Measurements from ENCODE around the gene LTBP3.

LTBP3 gene

GRCh38 chr11:65530157-65530496, 28.0 kb downstream of the LTBP3 start:
- TF ChIP-seq CTCF (IDR thresholded peaks at IDR 0.05): no peak
- no peak overlapping the region for H3K27ac Mint-ChIP-seq

DNA sequence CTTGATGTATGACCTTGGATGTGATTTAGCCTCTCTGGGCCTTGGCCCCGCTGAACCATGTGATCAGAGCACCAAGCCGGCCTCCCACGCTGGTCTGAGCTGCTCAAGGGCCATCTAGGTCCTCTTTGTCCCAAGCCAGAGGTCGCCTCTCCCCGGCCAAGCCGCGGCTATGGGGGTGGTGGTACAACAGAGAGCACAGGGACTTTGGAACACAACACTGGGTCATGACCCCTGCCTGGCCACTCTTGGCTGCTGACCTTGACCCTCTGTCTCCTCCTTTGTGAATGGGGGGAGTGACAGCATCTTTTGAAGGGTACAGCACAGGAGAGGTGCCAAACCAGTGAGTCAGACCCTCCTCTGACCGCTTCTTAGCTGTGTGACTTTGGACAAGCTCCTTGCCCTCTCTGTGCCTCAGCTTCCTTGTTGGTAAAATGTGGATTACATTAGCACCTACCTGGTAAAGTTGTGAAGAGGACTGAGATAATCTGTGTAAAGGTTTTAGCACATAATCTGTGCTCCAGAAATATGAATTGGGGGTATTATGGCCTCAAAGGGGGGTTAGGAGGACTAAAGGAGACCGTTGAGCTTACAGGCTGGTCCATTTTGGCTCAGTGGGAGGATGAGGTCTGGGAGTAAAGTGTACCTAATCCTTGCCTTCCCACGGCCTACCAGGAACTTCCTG, 28.5 kb downstream of the LTBP3 start:
- H3K27ac Mint-ChIP-seq: no peak overlapping the region

More at GRCh38 chr11:65530157-65530496, 28.0 kb downstream of the LTBP3 start:
- Mint-ChIP-seq H3K36me3 (ENCODE audit: low read depth) (peaks cover 34% of the 10 kb centered on the region), H3K4me1 (peaks cover 35% of the 10 kb centered on the region), H3K9me3 (no peaks in the 10 kb centered on the region), H3K4me3 (no peak overlapping the region), H3K27me3 (ENCODE audit: low read depth, poor library complexity) (no peaks in the 10 kb centered on the region)
- DNase-seq: no peak

DNA sequence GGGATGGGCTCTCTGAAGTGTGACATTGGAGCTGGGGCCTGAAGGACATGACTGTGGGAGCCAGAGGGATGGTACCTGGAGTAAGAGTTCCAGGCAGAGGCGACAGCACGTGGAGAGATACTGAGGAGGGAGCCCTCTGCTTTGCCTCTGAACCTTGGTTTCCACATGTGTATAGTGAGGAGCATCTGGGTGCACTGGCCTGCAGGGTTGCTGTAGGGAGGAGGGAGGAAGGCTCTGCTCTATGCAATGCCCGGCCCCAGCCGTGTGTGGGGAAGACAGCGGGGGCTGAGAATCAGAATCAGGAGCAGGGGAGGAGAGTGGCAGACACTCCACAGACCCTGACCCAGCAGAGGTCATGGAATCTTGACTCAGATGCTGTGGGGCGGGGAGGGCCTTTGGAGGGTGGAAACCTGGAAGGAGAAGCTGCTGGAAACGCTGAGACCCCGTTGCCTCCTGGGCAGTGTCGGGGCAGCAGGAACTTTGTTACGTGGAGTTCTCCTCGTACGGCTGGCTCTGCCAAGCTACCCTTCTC, 29.3 kb downstream of the LTBP3 start:
- H3K4me1 Mint-ChIP-seq: peaks cover 43% of the 10 kb centered on the region
- H3K27ac Mint-ChIP-seq: peak overlapping the region; percentile 73
- H3K4me3 Mint-ChIP-seq: no peak overlapping the region

More for the DNA sequence above, 28.5 kb downstream of the LTBP3 start:
- no peak for DNase-seq
- no peaks in the 10 kb centered on the region for H3K9me3 Mint-ChIP-seq
- H3K27me3 Mint-ChIP-seq (ENCODE audit: low read depth, poor library complexity): no peaks in the 10 kb centered on the region
- peaks cover 36% of the 10 kb centered on the region for H3K4me1 Mint-ChIP-seq
- TF ChIP-seq CTCF (IDR thresholded peaks at IDR 0.05): no peak
- H3K4me3 Mint-ChIP-seq: no peak overlapping the region
- H3K36me3 Mint-ChIP-seq (ENCODE audit: low read depth): peaks cover 31% of the 10 kb centered on the region

DNA sequence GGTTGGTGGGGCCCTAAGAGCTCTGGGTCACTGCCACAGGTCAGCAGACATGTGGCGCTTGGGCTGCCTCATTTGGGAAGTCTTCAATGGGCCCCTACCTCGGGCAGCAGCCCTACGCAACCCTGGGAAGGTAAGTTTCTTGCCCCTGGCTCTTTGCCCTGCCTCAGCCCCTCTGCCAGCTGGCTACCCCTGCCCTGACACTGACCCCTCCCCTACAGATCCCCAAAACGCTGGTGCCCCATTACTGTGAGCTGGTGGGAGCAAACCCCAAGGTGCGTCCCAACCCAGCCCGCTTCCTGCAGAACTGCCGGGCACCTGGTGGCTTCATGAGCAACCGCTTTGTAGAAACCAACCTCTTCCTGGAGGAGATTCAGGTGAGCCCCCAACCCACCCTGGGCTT, 31.4 kb downstream of the LTBP3 start:
- Mint-ChIP-seq H3K27me3 (ENCODE audit: low read depth, poor library complexity) (no peaks in the 10 kb centered on the region), H3K27ac (peak overlapping the region; percentile 22), H3K36me3 (ENCODE audit: low read depth) (peaks cover 25% of the 10 kb centered on the region), H3K4me1 (peaks cover 65% of the 10 kb centered on the region), H3K9me3 (no peaks in the 10 kb centered on the region), H3K4me3 (peak overlapping the region; percentile 86)
- DNase-seq: no peak
- no peak for TF ChIP-seq CTCF (IDR thresholded peaks at IDR 0.05)

More for the DNA sequence above, 29.3 kb downstream of the LTBP3 start:
- H3K36me3 Mint-ChIP-seq (ENCODE audit: low read depth): peaks cover 27% of the 10 kb centered on the region
- H3K27me3 Mint-ChIP-seq (ENCODE audit: low read depth, poor library complexity): no peaks in the 10 kb centered on the region
- no peak for DNase-seq
- H3K9me3 Mint-ChIP-seq: no peaks in the 10 kb centered on the region
- TF ChIP-seq CTCF (IDR thresholded peaks at IDR 0.05): no peak

GRCh38 chr11:65525546-65526480, 32.3 kb downstream of the LTBP3 start:
- Mint-ChIP-seq H3K36me3 (ENCODE audit: low read depth) (peaks cover 16% of the 10 kb centered on the region), H3K9me3 (no peaks in the 10 kb centered on the region), H3K27ac (no peak overlapping the region), H3K27me3 (ENCODE audit: low read depth, poor library complexity) (no peaks in the 10 kb centered on the region), H3K4me1 (peaks cover 68% of the 10 kb centered on the region), H3K4me3 (peak overlapping the region; percentile 86)
- no peak for DNase-seq
- no peak for TF ChIP-seq CTCF (IDR thresholded peaks at IDR 0.05)
